GM12872 (cell line): ENCODE measurements around the gene HLA-DRA.

Experiments
- CTCF ChIP-seq: IDR thresholded peaks from 3 replicates; pipeline ENCODE4 v1.5.1; 2011; ENCODE audit warnings: low read depth, mild to moderate bottlenecking, low read length, moderate library complexity; ENCODE audit not compliant: insufficient read depth

HLA-DRA gene

DNA sequence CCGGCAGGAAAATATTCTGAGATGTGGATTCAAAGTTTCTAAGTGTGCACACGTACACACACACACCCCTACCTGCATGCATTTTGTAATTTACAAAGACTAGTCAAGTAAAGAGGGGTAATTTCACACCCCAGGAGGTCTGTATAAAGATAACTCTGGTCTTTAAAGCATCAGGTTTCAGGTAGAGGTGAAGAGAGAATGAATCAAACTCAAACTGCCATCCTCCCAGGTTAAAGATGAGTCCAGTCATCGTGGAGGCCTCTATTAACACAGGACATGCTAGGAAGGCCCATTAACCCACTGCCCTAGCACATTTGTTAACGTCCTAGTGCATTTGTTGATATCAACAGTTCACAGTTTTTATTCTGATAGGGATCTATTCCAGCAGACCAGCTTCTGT, 3.5 kb upstream of the HLA-DRA start:
- TF ChIP-seq CTCF: no peak

DNA sequence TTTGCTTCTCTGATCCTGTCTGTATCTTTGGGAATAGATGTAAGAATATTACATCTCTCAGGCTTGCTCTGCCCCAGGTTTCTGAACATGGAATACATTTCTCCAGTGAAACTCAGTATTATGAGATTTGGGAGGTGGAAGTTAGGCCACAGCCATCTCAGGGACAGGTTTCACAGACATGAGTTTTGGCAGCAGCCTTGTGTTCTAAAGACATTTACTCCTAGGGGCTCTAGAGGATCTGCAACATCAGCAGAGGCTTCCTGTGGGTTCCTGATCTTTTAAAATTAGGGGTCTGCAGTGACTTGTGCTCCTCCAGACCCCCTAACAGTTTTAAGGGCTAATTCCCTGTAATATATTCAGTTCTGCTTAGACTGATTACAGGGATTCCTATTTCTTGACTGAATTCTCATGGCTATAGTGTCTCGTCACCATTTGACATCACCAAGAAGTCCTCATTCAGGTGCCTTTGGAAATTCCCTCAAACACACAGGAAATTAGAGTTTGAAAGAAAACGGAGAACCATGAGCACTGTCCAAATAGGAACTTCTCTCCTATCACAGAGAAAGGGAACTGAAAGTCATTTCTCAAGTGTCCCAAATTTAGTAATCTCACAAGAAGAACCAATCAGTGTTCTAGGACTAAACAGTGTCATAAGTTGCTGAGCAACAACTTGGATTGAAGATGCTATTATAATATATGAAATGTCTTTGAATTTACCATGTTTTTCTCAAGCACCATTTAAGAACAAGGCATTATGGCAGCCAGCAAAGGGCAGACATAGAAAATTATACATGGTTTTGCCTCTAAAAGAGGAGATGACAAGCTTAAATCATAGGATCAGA, 2.5 kb upstream of the HLA-DRA start:
- no peak for TF ChIP-seq CTCF

- TF ChIP-seq CTCF: no peak
Measured at GRCh38 chr6:32439139-32439538, 548 bp upstream of the HLA-DRA start.

DNA sequence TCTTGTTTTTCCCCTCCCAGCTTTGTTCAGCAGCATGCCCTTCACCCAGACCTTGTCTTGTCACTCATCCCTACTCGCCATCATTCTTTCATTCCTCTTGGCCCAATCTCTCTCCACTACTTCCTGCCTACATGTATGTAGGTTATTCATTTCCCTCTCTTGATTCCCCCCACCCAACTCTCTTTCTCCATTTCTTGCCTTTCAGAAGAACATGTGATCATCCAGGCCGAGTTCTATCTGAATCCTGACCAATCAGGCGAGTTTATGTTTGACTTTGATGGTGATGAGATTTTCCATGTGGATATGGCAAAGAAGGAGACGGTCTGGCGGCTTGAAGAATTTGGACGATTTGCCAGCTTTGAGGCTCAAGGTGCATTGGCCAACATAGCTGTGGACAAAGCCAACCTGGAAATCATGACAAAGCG, 2.6 kb downstream of the HLA-DRA start:
- no peak for TF ChIP-seq CTCF

GRCh38 chr6:32442977-32443552, 3.4 kb downstream of the HLA-DRA start:
- no peak for TF ChIP-seq CTCF

DNA sequence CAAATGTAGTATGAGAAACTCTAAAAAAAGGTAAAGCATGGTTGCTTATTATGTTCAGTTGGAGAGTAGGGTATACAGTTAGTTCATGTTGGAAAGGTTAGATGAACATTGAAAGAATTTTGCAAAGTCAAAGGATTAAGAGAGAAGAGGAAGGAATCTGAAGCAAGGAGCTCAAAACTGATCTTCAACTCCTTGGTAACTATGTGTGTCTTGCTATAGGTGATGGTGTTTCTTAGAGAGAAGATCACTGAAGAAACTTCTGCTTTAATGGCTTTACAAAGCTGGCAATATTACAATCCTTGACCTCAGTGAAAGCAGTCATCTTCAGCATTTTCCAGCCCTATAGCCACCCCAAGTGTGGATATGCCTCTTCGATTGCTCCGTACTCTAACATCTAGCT, 4.7 kb downstream of the HLA-DRA start:
- no peak for TF ChIP-seq CTCF

DNA sequence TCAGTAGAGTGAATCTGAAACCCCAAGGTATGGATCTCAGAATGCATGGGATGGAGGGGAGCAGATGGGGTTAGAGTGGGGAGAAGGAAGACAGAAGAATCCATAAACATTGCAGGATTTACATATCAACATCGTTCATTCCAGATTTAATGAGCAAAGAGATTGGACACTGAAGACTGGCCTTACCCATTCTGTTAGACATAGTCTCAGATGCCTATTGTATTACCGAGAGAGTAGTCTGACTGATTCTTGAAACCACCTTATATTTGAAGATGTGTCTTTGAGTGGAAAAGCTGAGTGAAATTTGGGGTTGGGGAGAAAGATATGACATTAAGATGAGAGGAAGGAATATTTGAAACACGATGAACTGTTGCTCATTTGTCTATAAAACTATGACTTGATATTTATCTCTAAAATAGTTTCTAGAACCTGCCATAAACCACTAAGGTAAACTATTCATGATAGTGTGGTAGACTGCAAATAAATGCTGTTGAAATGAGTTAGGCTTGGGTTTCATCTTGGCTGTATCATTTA, 5.7 kb downstream of the HLA-DRA start:
- no peak for TF ChIP-seq CTCF
